Lower leg skin (tissue), 4 donors: ENCODE results near the gene USB1. TPM values are rescaled to one million over a fixed set of nuclear protein-coding genes. Genes with fewer than 3 reads are reported as not detected.

ENCODE experiments used
- DNase-seq, 2 donors: peaks; one replicate each; pipeline ENCODE4 v3.0.0-alpha.2; 2019; ENCODE audit warnings: low spot score in 2 of 2
- H3K4me3 ChIP-seq: fragments of 200-600 bp; sonication (generic); 2 replicates; pipeline ENCODE4 v1.5.1; 2017; ENCODE audit warnings: mild to moderate bottlenecking, low read depth; ENCODE audit not compliant: poor library complexity, severe bottlenecking
- POLR2A ChIP-seq, 2 donors: fragments of 450-650 bp; IDR thresholded peaks; one replicate each; pipeline ENCODE4 v1.6.1; 2016 to 2017; ENCODE audit warnings: antibody characterized with exemption in 2 of 2, mild to moderate bottlenecking in 1 of 2, moderate library complexity in 1 of 2
- WGBS, 2 donors: methylation state at CpG; one replicate each; pipeline ENCODE4 v1.1.5; 2018; 5-methylcytosine and 5-hydroxymethylcytosine counted together
- intact Hi-C: fragments of 100-400 bp; cut with DNase I; formaldehyde crosslinking; loops from one replicate; pipeline ENCODE4 v1.15.0; 2023; ENCODE audit warnings: low total_unique reads
- total RNA-seq, 4 donors: library from RNA; depleted of rRNA; stranded (reverse); fragments of >200 nt; gene quantifications; one replicate each; pipeline ENCODE4 v1.1.0, GENCODE V29; 2016
- TF ChIP-seq, protein P1 (sequence below), 3 donors: fragments of 450-650 bp; IDR thresholded peaks; one replicate each; pipeline ENCODE4 v1.5.1; 2016; ENCODE audit warnings: antibody characterized with exemption in 3 of 3, mild to moderate bottlenecking in 3 of 3, moderate library complexity in 2 of 3

The USB1 gene
- total RNA-seq, 4 donors from 2014 or later = 13.3 to 34.2 (median 23.3) TPM

GRCh38 chr16:57960310-57960709 is 40.9 kb upstream of the USB1 start:
- 90% methylated on average over 3 to 10 of the region's 10 CpGs for WGBS, 2 donors
- no peak overlapping the region for H3K4me3 ChIP-seq
- TF ChIP-seq POLR2A (IDR thresholded peaks at IDR 0.05) = no peak
- TF ChIP-seq, protein P1, sequence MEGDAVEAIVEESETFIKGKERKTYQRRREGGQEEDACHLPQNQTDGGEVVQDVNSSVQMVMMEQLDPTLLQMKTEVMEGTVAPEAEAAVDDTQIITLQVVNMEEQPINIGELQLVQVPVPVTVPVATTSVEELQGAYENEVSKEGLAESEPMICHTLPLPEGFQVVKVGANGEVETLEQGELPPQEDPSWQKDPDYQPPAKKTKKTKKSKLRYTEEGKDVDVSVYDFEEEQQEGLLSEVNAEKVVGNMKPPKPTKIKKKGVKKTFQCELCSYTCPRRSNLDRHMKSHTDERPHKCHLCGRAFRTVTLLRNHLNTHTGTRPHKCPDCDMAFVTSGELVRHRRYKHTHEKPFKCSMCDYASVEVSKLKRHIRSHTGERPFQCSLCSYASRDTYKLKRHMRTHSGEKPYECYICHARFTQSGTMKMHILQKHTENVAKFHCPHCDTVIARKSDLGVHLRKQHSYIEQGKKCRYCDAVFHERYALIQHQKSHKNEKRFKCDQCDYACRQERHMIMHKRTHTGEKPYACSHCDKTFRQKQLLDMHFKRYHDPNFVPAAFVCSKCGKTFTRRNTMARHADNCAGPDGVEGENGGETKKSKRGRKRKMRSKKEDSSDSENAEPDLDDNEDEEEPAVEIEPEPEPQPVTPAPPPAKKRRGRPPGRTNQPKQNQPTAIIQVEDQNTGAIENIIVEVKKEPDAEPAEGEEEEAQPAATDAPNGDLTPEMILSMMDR (IDR thresholded peaks at IDR 0.05) = no peak
- DNase-seq = no peak
- intact Hi-C loops = no loop called here

- TF ChIP-seq POLR2A (IDR thresholded peaks at IDR 0.05) = no peak
- TF ChIP-seq, protein P1 (IDR thresholded peaks at IDR 0.05) = no peak
- intact Hi-C loops = no loop called here
- H3K4me3 ChIP-seq = no peak overlapping the region
- DNase-seq = no peak
- 88 to 89% methylated on average over 6 to 7 of the region's 7 CpGs for WGBS, 2 donors
Observed at GRCh38 chr16:57960826-57961472, 40.3 kb upstream of the USB1 start.

DNA sequence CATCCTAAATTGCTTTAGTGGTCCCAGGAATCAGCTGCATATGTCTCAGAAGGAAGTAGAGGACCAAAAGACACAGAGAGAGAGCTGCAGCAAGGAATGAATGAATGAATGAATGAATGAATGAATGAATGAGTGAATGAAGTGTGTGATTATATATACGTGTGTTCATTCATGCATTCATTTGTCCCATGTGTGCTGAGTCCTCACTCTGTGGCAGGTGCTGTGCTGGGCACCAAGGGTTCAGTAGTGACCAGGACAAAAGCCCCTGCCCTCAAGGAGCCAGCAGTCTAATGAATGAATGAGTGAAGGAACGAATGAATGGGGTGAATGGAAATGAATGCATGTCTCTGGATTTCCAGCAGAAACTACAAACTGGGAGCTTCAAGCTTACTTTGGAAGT is 39.7 kb upstream of the USB1 start:
- intact Hi-C loops = no loop called here
- no peak for DNase-seq
- TF ChIP-seq, protein P1 (IDR thresholded peaks at IDR 0.05) = no peak
- no peak for TF ChIP-seq POLR2A (IDR thresholded peaks at IDR 0.05)
- 66 to 69% methylated on average over 2 of the region's 2 CpGs for WGBS, 2 donors
- H3K4me3 ChIP-seq = no peak overlapping the region

DNA sequence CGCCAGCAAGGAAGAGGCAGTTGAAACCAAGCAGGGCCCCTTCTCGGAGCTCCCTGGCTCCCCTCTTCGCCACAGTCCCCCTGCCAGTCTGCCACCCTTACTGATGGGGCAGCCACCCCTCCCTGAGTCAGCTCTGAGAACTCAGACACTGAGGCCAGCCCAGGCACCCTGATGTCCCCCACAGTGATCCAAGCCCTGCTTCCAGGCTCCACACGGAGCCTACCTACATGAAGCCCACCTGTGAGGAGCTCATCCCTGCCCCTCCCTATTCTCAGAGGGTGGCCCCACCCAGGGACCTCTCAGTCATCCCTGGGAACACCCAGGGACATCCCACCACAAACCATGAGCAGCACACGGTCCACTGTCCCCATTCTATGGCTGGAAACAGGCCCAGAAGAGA is 39.2 kb upstream of the USB1 start:
- TF ChIP-seq POLR2A (IDR thresholded peaks at IDR 0.05) = no peak
- TF ChIP-seq, protein P1 (IDR thresholded peaks at IDR 0.05) = no peak
- 64 to 85% methylated on average over 5 of the region's 5 CpGs for WGBS, 2 donors
- intact Hi-C loops = no loop called here
- no peak overlapping the region for H3K4me3 ChIP-seq
- DNase-seq = no peak

GRCh38 chr16:57962756-57963155 is 38.5 kb upstream of the USB1 start:
- DNase-seq = no peak
- TF ChIP-seq, protein P1 (IDR thresholded peaks at IDR 0.05) = no peak
- no peak for TF ChIP-seq POLR2A (IDR thresholded peaks at IDR 0.05)
- H3K4me3 ChIP-seq = no peak overlapping the region
- 76 to 86% methylated on average over 9 of the region's 9 CpGs for WGBS, 2 donors
- intact Hi-C loops = no loop called here

DNA sequence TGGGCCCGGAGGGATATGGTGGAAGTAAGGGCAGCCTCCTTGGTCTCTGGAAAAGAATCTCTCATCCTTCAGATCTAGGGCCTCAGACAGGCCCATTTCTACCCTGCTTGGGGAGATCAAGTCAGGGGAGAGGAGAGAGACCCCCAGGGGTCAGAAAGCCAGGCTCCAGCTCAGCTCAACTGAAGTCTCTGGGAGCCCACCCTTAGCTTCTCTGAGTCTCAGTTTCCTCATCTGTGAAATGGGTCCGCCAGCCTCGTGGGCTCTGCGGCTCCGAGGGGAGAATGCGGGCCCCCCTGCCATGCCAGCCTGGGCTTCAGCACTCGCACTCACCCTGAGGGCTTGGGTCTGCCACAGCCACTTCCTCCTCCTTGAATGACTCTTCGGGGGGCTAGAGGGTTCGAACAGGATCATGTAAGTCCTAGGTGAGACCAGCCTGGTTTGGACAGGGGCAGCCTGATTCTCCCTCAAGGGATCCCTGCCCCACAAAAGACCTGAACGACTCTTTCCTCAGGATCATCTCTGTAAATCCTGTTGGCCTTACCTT is 37.0 kb upstream of the USB1 start:
- 77 to 85% methylated on average over 10 of the region's 10 CpGs for WGBS, 2 donors
- TF ChIP-seq POLR2A (IDR thresholded peaks at IDR 0.05) = no peak
- TF ChIP-seq, protein P1 (IDR thresholded peaks at IDR 0.05) = no peak
- no peak overlapping the region for H3K4me3 ChIP-seq
- DNase-seq = no peak
- intact Hi-C loops = no loop called here
